HEK293 (cell line): ENCODE measurements around the gene SCN1A.

ENCODE experiments used
- CTCF ChIA-PET: fragments of 350-600 bp; formaldehyde crosslinking; extraction: SDS; loops from one replicate; lab custom pipeline; 2021; ENCODE audit warnings: antibody characterized with exemption; lab: Yijun Ruan, JAX
- POLR2A ChIA-PET: fragments of 300-600 bp; formaldehyde crosslinking; extraction: SDS; loops from one replicate; lab custom pipeline; 2020; ENCODE audit warnings: antibody characterized with exemption, inconsistent platforms; lab: Yijun Ruan, JAX
- H3K27ac ChIP-seq: fragments of 200-500 bp; sonication (Bioruptor generic); 2 replicates; pipeline ENCODE4 v1.5.1; 2014; ENCODE audit warnings: low read depth, low read length, control low read depth, inconsistent platforms; ENCODE audit errors: extremely low read depth
- H3K36me3 ChIP-seq, 2 experiments: fragments of 200-500 bp in 1 of 2; sonication (Bioruptor generic) in 1 of 2; 1 replicate in 1 of 2; 2 replicates in 1 of 2; pipeline ENCODE4 v1.5.1; 2014 to 2017; ENCODE audit warnings: inconsistent platforms in 2 of 2, low read length in 2 of 2; ENCODE audit not compliant: control insufficient read depth in 2 of 2, insufficient read depth in 1 of 2
- H3K4me1 ChIP-seq: fragments of 200-500 bp; sonication (Bioruptor generic); 2 replicates; pipeline ENCODE4 v1.5.1; 2014; ENCODE audit warnings: mild to moderate bottlenecking, low read length, inconsistent platforms; ENCODE audit not compliant: control insufficient read depth, insufficient read depth
- H3K4me3 ChIP-seq: 2 replicates; pipeline ENCODE4 v1.5.1; 2011; ENCODE audit warnings: low read depth, mild to moderate bottlenecking, control low read depth, low read length, moderate library complexity
- H3K9me3 ChIP-seq: fragments of 200-500 bp; sonication (Bioruptor generic); 2 replicates; pipeline ENCODE4 v1.5.1; 2014; ENCODE audit warnings: low read depth, low read length, inconsistent platforms; ENCODE audit not compliant: control insufficient read depth, insufficient read depth
- BCL11B ChIP-seq: fragments of 450-650 bp; formaldehyde crosslinking; IDR thresholded peaks from 2 replicates; pipeline ENCODE4 v1.5.1; 2016; ENCODE audit warnings: low read depth, missing biosample characterization, missing genetic modification characterization
- FEZF1 ChIP-seq: fragments of 450-650 bp; formaldehyde crosslinking; IDR thresholded peaks from 2 replicates; pipeline ENCODE4 v1.5.1; 2016; ENCODE audit warnings: missing biosample characterization, missing genetic modification characterization
- GFI1B ChIP-seq: fragments of 450-650 bp; formaldehyde crosslinking; IDR thresholded peaks from 2 replicates; pipeline ENCODE4 v1.5.1; 2016; ENCODE audit warnings: missing biosample characterization, missing genetic modification characterization
- GLIS2 ChIP-seq: fragments of 450-650 bp; formaldehyde crosslinking; IDR thresholded peaks from 2 replicates; pipeline ENCODE4 v1.5.1; 2016; ENCODE audit warnings: missing biosample characterization, missing genetic modification characterization
- HOXC10 ChIP-seq: sonication (generic); formaldehyde crosslinking; IDR thresholded peaks from 2 replicates; pipeline ENCODE4 v1.8.1; 2023; ENCODE audit warnings: mild to moderate bottlenecking, missing genetic modification reagents
- KLF16 ChIP-seq: fragments of 450-650 bp; formaldehyde crosslinking; IDR thresholded peaks from 2 replicates; pipeline ENCODE4 v1.5.1; 2017; ENCODE audit warnings: missing biosample characterization, missing genetic modification characterization
- KLF7 ChIP-seq: fragments of 450-650 bp; formaldehyde crosslinking; IDR thresholded peaks from 2 replicates; pipeline ENCODE4 v1.5.1; 2016; ENCODE audit warnings: missing biosample characterization, missing genetic modification characterization, borderline replicate concordance
- PRDM6 ChIP-seq: fragments of 450-650 bp; formaldehyde crosslinking; IDR thresholded peaks from 2 replicates; pipeline ENCODE4 v1.5.1; 2017; ENCODE audit warnings: missing biosample characterization, missing genetic modification characterization
- TRIM28 ChIP-seq: IDR thresholded peaks from 2 replicates; pipeline ENCODE4 v1.6.1; 2011; ENCODE audit warnings: low read length, control low read depth, borderline replicate concordance
- ZFP3 ChIP-seq: fragments of 450-650 bp; formaldehyde crosslinking; IDR thresholded peaks from 2 replicates; pipeline ENCODE4 v1.5.1; 2016; ENCODE audit warnings: low read depth, missing biosample characterization, missing genetic modification characterization
- ZFP69B ChIP-seq: fragments of 450-650 bp; formaldehyde crosslinking; IDR thresholded peaks from 2 replicates; pipeline ENCODE4 v1.5.1; 2016; ENCODE audit warnings: missing biosample characterization, missing genetic modification characterization
- ZNF133 ChIP-seq: fragments of 450-650 bp; formaldehyde crosslinking; IDR thresholded peaks from 2 replicates; pipeline ENCODE4 v1.5.1; 2016; ENCODE audit warnings: missing biosample characterization, missing genetic modification characterization
- ZNF16 ChIP-seq: fragments of 450-650 bp; formaldehyde crosslinking; IDR thresholded peaks from 2 replicates; pipeline ENCODE4 v1.5.1; 2016; ENCODE audit warnings: low read depth, missing biosample characterization, missing genetic modification characterization
- ZNF394 ChIP-seq: fragments of 450-650 bp; formaldehyde crosslinking; IDR thresholded peaks from 2 replicates; pipeline ENCODE4 v1.5.1; 2016; ENCODE audit warnings: missing biosample characterization, missing genetic modification characterization, mild to moderate bottlenecking, moderate library complexity, borderline replicate concordance
- ZNF423 ChIP-seq: fragments of 450-650 bp; formaldehyde crosslinking; IDR thresholded peaks from 2 replicates; pipeline ENCODE4 v1.5.1; 2016; ENCODE audit warnings: missing biosample characterization, missing genetic modification characterization
- ZNF473 ChIP-seq: fragments of 450-650 bp; formaldehyde crosslinking; IDR thresholded peaks from 2 replicates; pipeline ENCODE4 v1.5.1; 2017; ENCODE audit warnings: missing biosample characterization, missing genetic modification characterization
- ZNF501 ChIP-seq: fragments of 450-650 bp; formaldehyde crosslinking; IDR thresholded peaks from 2 replicates; pipeline ENCODE4 v1.5.1; 2016; ENCODE audit warnings: missing biosample characterization, missing genetic modification characterization
- ZNF530 ChIP-seq: fragments of 450-650 bp; formaldehyde crosslinking; IDR thresholded peaks from 2 replicates; pipeline ENCODE4 v1.5.1; 2016; ENCODE audit warnings: low read depth, missing biosample characterization, missing genetic modification characterization
- ZNF549 ChIP-seq: fragments of 450-650 bp; IDR thresholded peaks from 2 replicates; pipeline ENCODE4 v1.5.1; 2018; ENCODE audit warnings: missing biosample characterization, missing genetic modification characterization, mild to moderate bottlenecking, inconsistent platforms, moderate library complexity
- ZNF585B ChIP-seq: fragments of 450-650 bp; formaldehyde crosslinking; IDR thresholded peaks from 2 replicates; pipeline ENCODE4 v1.5.1; 2016; ENCODE audit warnings: missing biosample characterization, missing genetic modification characterization
- ZNF610 ChIP-seq: fragments of 450-650 bp; formaldehyde crosslinking; IDR thresholded peaks from 2 replicates; pipeline ENCODE4 v1.5.1; 2016; ENCODE audit warnings: missing biosample characterization, missing genetic modification characterization, borderline replicate concordance
- ZNF670 ChIP-seq: fragments of 450-650 bp; formaldehyde crosslinking; IDR thresholded peaks from 2 replicates; pipeline ENCODE4 v1.5.1; 2016; ENCODE audit warnings: missing biosample characterization, missing genetic modification characterization, low read depth
- TF ChIP-seq, protein P1 (sequence below): fragments of 450-650 bp; formaldehyde crosslinking; IDR thresholded peaks from 2 replicates; pipeline ENCODE4 v1.5.1; 2016; ENCODE audit warnings: missing biosample characterization, missing genetic modification characterization
- TF ChIP-seq, protein P2 (sequence below): fragments of 450-650 bp; formaldehyde crosslinking; IDR thresholded peaks from 2 replicates; pipeline ENCODE4 v1.5.0; 2017; ENCODE audit warnings: missing biosample characterization, missing genetic modification characterization, borderline replicate concordance

The SCN1A gene

GRCh38 chr2:166032361-166032760, 95.5 kb downstream of the SCN1A start:
- ChIA-PET CTCF (interaction anchor here (0.7 kb wide), 1 partner anchor 148 kb away, joined by 3 read pairs; no protein-coding TSS in a partner anchor), POLR2A (no interaction called here)
- no peak overlapping the region for H3K27ac ChIP-seq
- H3K9me3 ChIP-seq, result no peaks in the 10 kb centered on the region
- TF ChIP-seq ZNF473 (tag by site-specific recombination), result no peak
- no peak for TF ChIP-seq ZFP69B
- TF ChIP-seq ZNF423 (tag by site-specific recombination), result no peak
- no peak for TF ChIP-seq ZNF670 (tag by site-specific recombination)
- TF ChIP-seq GFI1B (tag by site-specific recombination), result no peak
- no peak for TF ChIP-seq BCL11B (tag by site-specific recombination)
- TF ChIP-seq, protein P1, sequence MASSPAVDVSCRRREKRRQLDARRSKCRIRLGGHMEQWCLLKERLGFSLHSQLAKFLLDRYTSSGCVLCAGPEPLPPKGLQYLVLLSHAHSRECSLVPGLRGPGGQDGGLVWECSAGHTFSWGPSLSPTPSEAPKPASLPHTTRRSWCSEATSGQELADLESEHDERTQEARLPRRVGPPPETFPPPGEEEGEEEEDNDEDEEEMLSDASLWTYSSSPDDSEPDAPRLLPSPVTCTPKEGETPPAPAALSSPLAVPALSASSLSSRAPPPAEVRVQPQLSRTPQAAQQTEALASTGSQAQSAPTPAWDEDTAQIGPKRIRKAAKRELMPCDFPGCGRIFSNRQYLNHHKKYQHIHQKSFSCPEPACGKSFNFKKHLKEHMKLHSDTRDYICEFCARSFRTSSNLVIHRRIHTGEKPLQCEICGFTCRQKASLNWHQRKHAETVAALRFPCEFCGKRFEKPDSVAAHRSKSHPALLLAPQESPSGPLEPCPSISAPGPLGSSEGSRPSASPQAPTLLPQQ (tag by site-specific recombination), result no peak
- TF ChIP-seq ZFP3 (tag by site-specific recombination), result no peak
- TF ChIP-seq, protein P2, sequence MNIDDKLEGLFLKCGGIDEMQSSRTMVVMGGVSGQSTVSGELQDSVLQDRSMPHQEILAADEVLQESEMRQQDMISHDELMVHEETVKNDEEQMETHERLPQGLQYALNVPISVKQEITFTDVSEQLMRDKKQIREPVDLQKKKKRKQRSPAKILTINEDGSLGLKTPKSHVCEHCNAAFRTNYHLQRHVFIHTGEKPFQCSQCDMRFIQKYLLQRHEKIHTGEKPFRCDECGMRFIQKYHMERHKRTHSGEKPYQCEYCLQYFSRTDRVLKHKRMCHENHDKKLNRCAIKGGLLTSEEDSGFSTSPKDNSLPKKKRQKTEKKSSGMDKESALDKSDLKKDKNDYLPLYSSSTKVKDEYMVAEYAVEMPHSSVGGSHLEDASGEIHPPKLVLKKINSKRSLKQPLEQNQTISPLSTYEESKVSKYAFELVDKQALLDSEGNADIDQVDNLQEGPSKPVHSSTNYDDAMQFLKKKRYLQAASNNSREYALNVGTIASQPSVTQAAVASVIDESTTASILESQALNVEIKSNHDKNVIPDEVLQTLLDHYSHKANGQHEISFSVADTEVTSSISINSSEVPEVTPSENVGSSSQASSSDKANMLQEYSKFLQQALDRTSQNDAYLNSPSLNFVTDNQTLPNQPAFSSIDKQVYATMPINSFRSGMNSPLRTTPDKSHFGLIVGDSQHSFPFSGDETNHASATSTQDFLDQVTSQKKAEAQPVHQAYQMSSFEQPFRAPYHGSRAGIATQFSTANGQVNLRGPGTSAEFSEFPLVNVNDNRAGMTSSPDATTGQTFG (tag by site-specific recombination), result no peak
- TF ChIP-seq ZNF16 (tag by site-specific recombination), result no peak
- TF ChIP-seq FEZF1 (tag by site-specific recombination), result no peak
- no peak for TF ChIP-seq PRDM6 (tag by site-specific recombination)
- TF ChIP-seq ZNF394 (tag by site-specific recombination), result no peak
- no peak for TF ChIP-seq HOXC10 (CRISPR knock-in tag)
- no peaks in the 10 kb centered on the region for H3K36me3 ChIP-seq
- no peaks in the 10 kb centered on the region for H3K4me1 ChIP-seq
- no peak overlapping the region for H3K4me3 ChIP-seq

DNA sequence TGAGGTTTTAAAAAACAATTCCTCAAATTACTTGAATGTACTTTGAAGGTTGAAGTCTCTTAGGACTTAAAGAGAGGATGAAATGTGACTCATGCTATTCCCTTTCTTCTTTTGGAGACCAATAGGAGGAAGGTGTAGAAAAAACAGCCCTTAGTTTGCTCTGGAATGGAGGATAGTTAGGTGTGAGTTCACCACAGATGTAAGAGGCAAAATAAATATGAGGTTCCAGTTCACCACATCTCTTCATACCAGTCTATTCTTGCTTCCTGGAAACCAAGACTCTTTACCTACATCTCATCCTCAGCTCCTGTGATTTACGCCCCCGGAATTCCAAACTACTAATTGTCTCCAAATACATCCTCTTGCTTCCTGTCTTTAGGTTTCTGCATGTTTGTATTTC, 96.8 kb downstream of the SCN1A start:
- no peak for TF ChIP-seq KLF7 (tag by site-specific recombination)
- TF ChIP-seq GLIS2, result no peak
- no peak for TF ChIP-seq ZNF501 (tag by site-specific recombination)
- no peak for TF ChIP-seq KLF16 (tag by site-specific recombination)
- no peak for TF ChIP-seq ZNF133 (tag by site-specific recombination)
- TF ChIP-seq ZNF549, result no peak
- TF ChIP-seq ZNF585B (tag by site-specific recombination), result no peak
- TF ChIP-seq ZNF530, result no peak
- TF ChIP-seq ZNF610, result no peak
- no peak for TF ChIP-seq TRIM28
- ChIA-PET POLR2A (no interaction called here), CTCF (interaction anchor here (1.0 kb wide), 1 partner anchor 26 kb away, joined by 4 read pairs; no protein-coding TSS in a partner anchor)
- no peaks in the 10 kb centered on the region for H3K4me1 ChIP-seq
- no peak overlapping the region for H3K4me3 ChIP-seq
- H3K36me3 ChIP-seq, result no peaks in the 10 kb centered on the region
- H3K27ac ChIP-seq, result no peak overlapping the region
- no peaks in the 10 kb centered on the region for H3K9me3 ChIP-seq
